ENCODE data around the gene SDK1.

- TF ChIP-seq L3MBTL2 (conservative IDR thresholded peaks at IDR 0.05) (no peak), BHLHE40 (IDR thresholded peaks at IDR 0.05; ENCODE audit: borderline replicate concordance) (no peak), FOXA1 (IDR thresholded peaks at IDR 0.05) (no peak), ARNT (IDR thresholded peaks at IDR 0.05) (no peak), SP1 (IDR thresholded peaks at IDR 0.05) (no peak), FOXK2 (IDR thresholded peaks at IDR 0.05) (no peak)
- TF ChIP-seq, protein P1, sequence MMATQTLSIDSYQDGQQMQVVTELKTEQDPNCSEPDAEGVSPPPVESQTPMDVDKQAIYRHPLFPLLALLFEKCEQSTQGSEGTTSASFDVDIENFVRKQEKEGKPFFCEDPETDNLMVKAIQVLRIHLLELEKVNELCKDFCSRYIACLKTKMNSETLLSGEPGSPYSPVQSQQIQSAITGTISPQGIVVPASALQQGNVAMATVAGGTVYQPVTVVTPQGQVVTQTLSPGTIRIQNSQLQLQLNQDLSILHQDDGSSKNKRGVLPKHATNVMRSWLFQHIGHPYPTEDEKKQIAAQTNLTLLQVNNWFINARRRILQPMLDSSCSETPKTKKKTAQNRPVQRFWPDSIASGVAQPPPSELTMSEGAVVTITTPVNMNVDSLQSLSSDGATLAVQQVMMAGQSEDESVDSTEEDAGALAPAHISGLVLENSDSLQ (IDR thresholded peaks at IDR 0.05): no peak
Measured at GRCh38 chr7:3836855-3837254, 535.8 kb downstream of the SDK1 start.
